HEK293 (cell line): ENCODE results near the gene PTK7.
A peak's percentile ranks its signal among the peaks of the same experiment; 100 is the strongest.

ENCODE experiments used
- CTCF ChIA-PET: fragments of 350-600 bp; formaldehyde crosslinking; extraction: SDS; loops from one replicate; lab custom pipeline; 2021; ENCODE audit warnings: antibody characterized with exemption; lab: Yijun Ruan, JAX
- POLR2A ChIA-PET: fragments of 300-600 bp; formaldehyde crosslinking; extraction: SDS; loops from one replicate; lab custom pipeline; 2020; ENCODE audit warnings: antibody characterized with exemption, inconsistent platforms; lab: Yijun Ruan, JAX
- H3K27ac ChIP-seq: fragments of 200-500 bp; sonication (Bioruptor generic); 2 replicates; pipeline ENCODE4 v1.5.1; 2014; ENCODE audit warnings: low read depth, low read length, control low read depth, inconsistent platforms; ENCODE audit errors: extremely low read depth
- H3K36me3 ChIP-seq, 2 experiments: fragments of 200-500 bp in 1 of 2; sonication (Bioruptor generic) in 1 of 2; 1 replicate in 1 of 2; 2 replicates in 1 of 2; pipeline ENCODE4 v1.5.1; 2014 to 2017; ENCODE audit warnings: inconsistent platforms in 2 of 2, low read length in 2 of 2; ENCODE audit not compliant: control insufficient read depth in 2 of 2, insufficient read depth in 1 of 2
- H3K4me1 ChIP-seq: fragments of 200-500 bp; sonication (Bioruptor generic); 2 replicates; pipeline ENCODE4 v1.5.1; 2014; ENCODE audit warnings: mild to moderate bottlenecking, low read length, inconsistent platforms; ENCODE audit not compliant: control insufficient read depth, insufficient read depth
- H3K4me3 ChIP-seq: 2 replicates; pipeline ENCODE4 v1.5.1; 2011; ENCODE audit warnings: low read depth, mild to moderate bottlenecking, control low read depth, low read length, moderate library complexity
- H3K9me3 ChIP-seq: fragments of 200-500 bp; sonication (Bioruptor generic); 2 replicates; pipeline ENCODE4 v1.5.1; 2014; ENCODE audit warnings: low read depth, low read length, inconsistent platforms; ENCODE audit not compliant: control insufficient read depth, insufficient read depth
- MZF1 ChIP-seq: fragments of 450-650 bp; formaldehyde crosslinking; IDR thresholded peaks from 2 replicates; pipeline ENCODE4 v1.5.1; 2017; ENCODE audit warnings: missing biosample characterization, missing genetic modification characterization, borderline replicate concordance
- OVOL3 ChIP-seq: fragments of 450-650 bp; formaldehyde crosslinking; IDR thresholded peaks from 2 replicates; pipeline ENCODE4 v1.5.1; 2016; ENCODE audit warnings: missing biosample characterization, missing genetic modification characterization
- PRDM1 ChIP-seq: fragments of 450-650 bp; formaldehyde crosslinking; IDR thresholded peaks from 2 replicates; pipeline ENCODE4; 2016; ENCODE audit warnings: missing biosample characterization, missing genetic modification characterization
- ZBTB1 ChIP-seq: fragments of 450-650 bp; formaldehyde crosslinking; IDR thresholded peaks from 2 replicates; pipeline ENCODE4 v1.5.1; 2016; ENCODE audit warnings: missing biosample characterization, missing genetic modification characterization
- ZBTB17 ChIP-seq: fragments of 450-650 bp; formaldehyde crosslinking; IDR thresholded peaks from 2 replicates; pipeline ENCODE4 v1.5.1; 2016; ENCODE audit warnings: missing biosample characterization, missing genetic modification characterization
- ZFP41 ChIP-seq: fragments of 450-650 bp; formaldehyde crosslinking; IDR thresholded peaks from 2 replicates; pipeline ENCODE4 v1.5.1; 2016; ENCODE audit warnings: missing biosample characterization, missing genetic modification characterization, borderline replicate concordance
- ZIC2 ChIP-seq: fragments of 450-650 bp; formaldehyde crosslinking; IDR thresholded peaks from 2 replicates; pipeline ENCODE4 v1.5.1; 2016; ENCODE audit warnings: missing biosample characterization, missing genetic modification characterization
- ZNF2 ChIP-seq: fragments of 450-650 bp; formaldehyde crosslinking; IDR thresholded peaks from 2 replicates; pipeline ENCODE4 v1.5.1; 2016; ENCODE audit warnings: missing biosample characterization, missing genetic modification characterization
- ZNF24 ChIP-seq: fragments of 450-650 bp; formaldehyde crosslinking; IDR thresholded peaks from 2 replicates; pipeline ENCODE4 v1.5.1; 2016; ENCODE audit warnings: missing biosample characterization, missing genetic modification characterization
- ZNF274 ChIP-seq, 2 experiments: fragments of 200-500 bp in 1 of 2; fragments of 450-650 bp in 1 of 2; sonication (Bioruptor generic) in 1 of 2; formaldehyde crosslinking in 1 of 2; IDR thresholded peaks; 2 replicates each; pipeline versions ENCODE4 v1.5.1 to v1.6.1; 2014 to 2016; ENCODE audit warnings: borderline replicate concordance in 1 of 2, inconsistent platforms in 1 of 2, low read length in 1 of 2, missing biosample characterization in 1 of 2, missing genetic modification characterization in 1 of 2
- ZNF560 ChIP-seq: fragments of 450-650 bp; formaldehyde crosslinking; IDR thresholded peaks from 2 replicates; pipeline ENCODE4 v1.5.1; 2017; ENCODE audit warnings: missing biosample characterization, missing genetic modification characterization, borderline replicate concordance
- ZNF596 ChIP-seq: fragments of 450-650 bp; IDR thresholded peaks from 2 replicates; pipeline ENCODE4 v1.5.0; 2018; ENCODE audit warnings: missing biosample characterization, mild to moderate bottlenecking, missing genetic modification characterization, moderate library complexity
- ZNF654 ChIP-seq: fragments of 450-650 bp; formaldehyde crosslinking; IDR thresholded peaks from 2 replicates; pipeline ENCODE4 v1.5.1; 2016; ENCODE audit warnings: low read depth, missing biosample characterization, missing genetic modification characterization
- TF ChIP-seq, protein P1 (sequence below): sonication (generic); formaldehyde crosslinking; IDR thresholded peaks from 2 replicates; pipeline ENCODE4 v1.8.1; 2022; ENCODE audit warnings: mild to moderate bottlenecking, moderate library complexity, missing genetic modification reagents
- TF ChIP-seq, protein P2 (sequence below): fragments of 450-650 bp; formaldehyde crosslinking; IDR thresholded peaks from 2 replicates; pipeline ENCODE4 v1.5.1; 2016; ENCODE audit warnings: missing biosample characterization, missing genetic modification characterization
- TF ChIP-seq, protein P3 (sequence below): fragments of 450-650 bp; formaldehyde crosslinking; IDR thresholded peaks from 2 replicates; pipeline ENCODE4 v1.5.1; 2016; ENCODE audit warnings: missing biosample characterization, missing genetic modification characterization
- TF ChIP-seq, protein P4 (sequence below): fragments of 450-650 bp; formaldehyde crosslinking; IDR thresholded peaks from 2 replicates; pipeline ENCODE4 v1.5.1; 2016; ENCODE audit warnings: missing biosample characterization, missing genetic modification characterization
- TF ChIP-seq, protein P5 (sequence below): fragments of 450-650 bp; formaldehyde crosslinking; IDR thresholded peaks from 2 replicates; pipeline ENCODE4 v1.5.1; 2017; ENCODE audit warnings: missing biosample characterization, mild to moderate bottlenecking, missing genetic modification characterization, moderate library complexity
- TF ChIP-seq, protein P6 (sequence below): fragments of 450-650 bp; IDR thresholded peaks from 2 replicates; pipeline ENCODE4 v1.5.1; 2018; ENCODE audit warnings: missing biosample characterization, missing genetic modification characterization
- TF ChIP-seq, protein P7 (sequence below): fragments of 450-650 bp; formaldehyde crosslinking; IDR thresholded peaks from 2 replicates; pipeline ENCODE4 v1.5.1; 2016; ENCODE audit warnings: missing biosample characterization, missing genetic modification characterization, low read depth

PTK7 gene

DNA sequence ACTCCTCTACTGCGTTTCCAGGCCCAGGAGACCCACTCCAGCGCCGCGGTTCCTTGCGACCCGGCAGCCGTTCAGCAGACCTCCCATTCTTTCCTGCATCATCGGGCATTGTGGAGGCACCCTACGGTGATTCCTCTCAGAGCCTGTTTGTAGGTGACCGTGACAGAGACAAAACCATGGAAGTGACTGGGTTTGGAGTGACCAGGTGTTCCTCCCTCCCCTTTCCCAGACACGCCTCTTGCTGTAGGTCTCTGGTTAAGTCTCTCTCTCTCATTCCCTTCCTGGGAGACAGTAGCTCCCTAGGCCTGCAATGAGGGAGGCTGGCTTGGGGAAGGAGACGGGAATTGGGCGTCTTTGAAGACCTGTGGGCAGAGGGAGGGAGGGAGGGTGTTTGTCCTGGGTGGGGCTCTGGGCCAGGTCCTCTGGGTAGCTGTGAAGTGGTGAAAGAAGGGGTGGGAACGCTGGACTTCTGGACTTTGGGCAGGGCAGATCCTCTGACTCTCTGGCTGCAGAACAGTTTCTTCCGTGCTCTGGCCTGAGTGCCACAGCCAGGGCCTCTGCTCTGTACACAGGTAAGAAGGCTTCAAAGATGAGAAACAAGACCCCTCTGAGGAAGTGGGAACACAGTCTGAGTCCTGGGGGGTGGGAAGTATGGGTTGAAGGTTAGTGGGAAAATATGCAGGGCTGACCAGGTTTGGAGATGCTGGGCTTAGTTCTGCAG, 15.9 kb upstream of the PTK7 start (continued):
- TF ChIP-seq, protein P1, sequence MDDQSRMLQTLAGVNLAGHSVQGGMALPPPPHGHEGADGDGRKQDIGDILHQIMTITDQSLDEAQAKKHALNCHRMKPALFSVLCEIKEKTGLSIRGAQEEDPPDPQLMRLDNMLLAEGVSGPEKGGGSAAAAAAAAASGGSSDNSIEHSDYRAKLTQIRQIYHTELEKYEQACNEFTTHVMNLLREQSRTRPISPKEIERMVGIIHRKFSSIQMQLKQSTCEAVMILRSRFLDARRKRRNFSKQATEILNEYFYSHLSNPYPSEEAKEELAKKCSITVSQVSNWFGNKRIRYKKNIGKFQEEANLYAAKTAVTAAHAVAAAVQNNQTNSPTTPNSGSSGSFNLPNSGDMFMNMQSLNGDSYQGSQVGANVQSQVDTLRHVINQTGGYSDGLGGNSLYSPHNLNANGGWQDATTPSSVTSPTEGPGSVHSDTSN (CRISPR knock-in tag) = 0 out of 2 replicates have a peak, but pooled peaks have one; percentile 54
- TF ChIP-seq, protein P2, sequence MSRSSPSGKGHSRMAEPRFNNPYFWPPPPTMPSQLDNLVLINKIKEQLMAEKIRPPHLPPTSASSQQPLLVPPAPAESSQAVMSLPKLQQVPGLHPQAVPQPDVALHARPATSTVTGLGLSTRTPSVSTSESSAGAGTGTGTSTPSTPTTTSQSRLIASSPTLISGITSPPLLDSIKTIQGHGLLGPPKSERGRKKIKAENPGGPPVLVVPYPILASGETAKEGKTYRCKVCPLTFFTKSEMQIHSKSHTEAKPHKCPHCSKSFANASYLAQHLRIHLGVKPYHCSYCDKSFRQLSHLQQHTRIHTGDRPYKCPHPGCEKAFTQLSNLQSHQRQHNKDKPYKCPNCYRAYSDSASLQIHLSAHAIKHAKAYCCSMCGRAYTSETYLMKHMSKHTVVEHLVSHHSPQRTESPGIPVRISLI (tag by site-specific recombination) = no peak
- TF ChIP-seq ZNF596 (tag by site-specific recombination) = no peak

DNA sequence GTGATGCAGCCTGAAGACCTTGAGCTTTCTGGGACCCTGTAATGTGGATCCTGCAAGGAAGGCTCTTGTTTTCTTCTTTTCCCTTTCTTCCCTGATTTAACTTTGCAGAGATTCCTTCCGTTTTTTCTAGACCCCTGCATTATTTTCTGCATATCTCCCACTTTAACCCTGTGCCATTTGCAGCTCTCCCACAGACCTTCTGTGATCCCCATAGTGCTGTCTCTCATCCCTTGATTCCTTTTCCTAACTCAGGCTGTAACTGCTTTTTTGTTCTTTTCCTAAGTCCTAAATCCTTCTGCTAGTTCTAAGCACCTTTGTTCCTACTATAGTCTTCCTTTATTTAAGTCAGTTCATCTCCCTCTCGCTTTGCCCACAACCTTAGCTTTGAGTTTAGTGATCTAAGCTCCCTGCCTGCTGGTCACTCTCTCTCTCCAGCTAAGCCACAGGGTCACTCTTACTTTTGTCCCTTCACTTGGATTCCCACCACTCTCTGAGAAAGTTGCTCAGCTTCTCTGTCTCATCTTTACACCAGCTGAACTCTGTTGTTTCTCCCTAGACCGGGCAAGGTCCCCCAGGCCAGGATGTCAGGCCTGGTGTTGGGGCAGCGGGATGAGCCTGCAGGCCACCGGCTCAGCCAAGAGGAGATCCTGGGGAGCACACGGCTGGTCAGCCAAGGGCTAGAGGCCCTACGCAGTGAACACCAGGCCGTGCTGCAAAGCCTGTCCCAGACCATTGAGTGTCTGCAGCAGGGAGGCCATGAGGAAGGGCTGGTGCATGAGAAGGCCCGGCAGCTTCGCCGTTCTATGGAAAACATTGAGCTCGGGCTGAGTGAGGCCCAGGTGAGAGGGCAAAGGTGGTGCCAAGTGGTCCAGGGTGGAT, 15.1 kb upstream of the PTK7 start:
- TF ChIP-seq ZBTB17 (no peak), ZBTB1 (no peak), ZNF274 (IDR thresholded peaks at IDR 0.05; ENCODE audit: low read length) (no peak), ZNF274 (tag by site-specific recombination; IDR thresholded peaks at IDR 0.05; ENCODE audit: borderline replicate concordance) (no peak), PRDM1 (tag by site-specific recombination) (peak; percentile 90), ZNF560 (tag by site-specific recombination) (no peak)
- peak overlapping the region; percentile 96; the same call in 1 of the 2 replicates for H3K4me3 ChIP-seq
- H3K36me3 ChIP-seq = peaks cover 20 to 56% of the 10 kb centered on the region in 2 experiments; a peak in 2 of 3 replicates
- no peaks in the 10 kb centered on the region for H3K9me3 ChIP-seq
- ChIA-PET POLR2A (interaction anchor here (0.6 to 2.4 kb wide), 5 partner anchors 10 to 489 kb away, joined by 4 to 20 read pairs (median 5); partner anchors contain the start of gene CNPY3), CTCF (interaction anchor here (0.5 to 4.6 kb wide), 5 partner anchors 9 to 160 kb away, joined by 3 to 26 read pairs (median 6); no protein-coding TSS in a partner anchor)
- H3K27ac ChIP-seq = peak overlapping the region; percentile 11; the same call in 1 of the 2 replicates
- H3K4me1 ChIP-seq = peaks cover 9% of the 10 kb centered on the region

DNA sequence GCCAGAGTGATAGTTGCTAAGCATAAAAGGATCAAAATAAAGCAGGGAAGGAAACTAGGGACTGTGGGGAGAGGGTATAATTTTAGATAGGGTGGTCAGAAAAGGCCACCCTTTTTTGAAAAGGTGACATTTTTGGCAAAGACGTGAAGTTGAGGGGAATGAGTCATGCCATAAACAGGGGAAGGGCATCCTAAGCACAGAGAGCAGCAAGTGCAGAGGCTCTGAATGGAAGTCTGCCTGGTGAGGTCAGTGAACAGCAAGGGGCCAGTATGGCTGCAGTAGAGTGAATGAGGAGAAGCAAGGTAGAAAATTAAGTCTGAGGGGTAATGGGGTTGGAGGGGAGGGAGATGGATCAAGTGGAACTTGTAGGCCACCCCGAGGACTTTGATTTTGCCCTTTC, 14.3 kb upstream of the PTK7 start:
- H3K4me1 ChIP-seq = peaks cover 9% of the 10 kb centered on the region
- peaks cover 16 to 59% of the 10 kb centered on the region in 2 experiments; a peak in 2 of 3 replicates for H3K36me3 ChIP-seq
- no peaks in the 10 kb centered on the region for H3K9me3 ChIP-seq
- H3K4me3 ChIP-seq = no peak overlapping the region
- CTCF ChIA-PET = interaction anchor here (0.6 to 4.6 kb wide), 3 partner anchors 81 to 108 kb away, joined by 3 to 26 read pairs (median 6); no protein-coding TSS in a partner anchor
- H3K27ac ChIP-seq = no peak overlapping the region
- POLR2A ChIA-PET = no interaction called here
- TF ChIP-seq, protein P3, sequence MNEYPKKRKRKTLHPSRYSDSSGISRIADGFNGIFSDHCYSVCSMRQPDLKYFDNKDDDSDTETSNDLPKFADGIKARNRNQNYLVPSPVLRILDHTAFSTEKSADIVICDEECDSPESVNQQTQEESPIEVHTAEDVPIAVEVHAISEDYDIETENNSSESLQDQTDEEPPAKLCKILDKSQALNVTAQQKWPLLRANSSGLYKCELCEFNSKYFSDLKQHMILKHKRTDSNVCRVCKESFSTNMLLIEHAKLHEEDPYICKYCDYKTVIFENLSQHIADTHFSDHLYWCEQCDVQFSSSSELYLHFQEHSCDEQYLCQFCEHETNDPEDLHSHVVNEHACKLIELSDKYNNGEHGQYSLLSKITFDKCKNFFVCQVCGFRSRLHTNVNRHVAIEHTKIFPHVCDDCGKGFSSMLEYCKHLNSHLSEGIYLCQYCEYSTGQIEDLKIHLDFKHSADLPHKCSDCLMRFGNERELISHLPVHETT (tag by site-specific recombination) = no peak
- TF ChIP-seq ZNF2 (tag by site-specific recombination) = no peak
- no peak for TF ChIP-seq ZIC2 (tag by site-specific recombination)
- no peak for TF ChIP-seq ZNF24 (tag by site-specific recombination)
- no peak for TF ChIP-seq MZF1 (tag by site-specific recombination)
- TF ChIP-seq ZNF654 = no peak
- no peak for TF ChIP-seq OVOL3 (tag by site-specific recombination)
- TF ChIP-seq, protein P4, sequence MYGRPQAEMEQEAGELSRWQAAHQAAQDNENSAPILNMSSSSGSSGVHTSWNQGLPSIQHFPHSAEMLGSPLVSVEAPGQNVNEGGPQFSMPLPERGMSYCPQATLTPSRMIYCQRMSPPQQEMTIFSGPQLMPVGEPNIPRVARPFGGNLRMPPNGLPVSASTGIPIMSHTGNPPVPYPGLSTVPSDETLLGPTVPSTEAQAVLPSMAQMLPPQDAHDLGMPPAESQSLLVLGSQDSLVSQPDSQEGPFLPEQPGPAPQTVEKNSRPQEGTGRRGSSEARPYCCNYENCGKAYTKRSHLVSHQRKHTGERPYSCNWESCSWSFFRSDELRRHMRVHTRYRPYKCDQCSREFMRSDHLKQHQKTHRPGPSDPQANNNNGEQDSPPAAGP (tag by site-specific recombination) = no peak
- no peak for TF ChIP-seq ZFP41 (tag by site-specific recombination)
- TF ChIP-seq, protein P5, sequence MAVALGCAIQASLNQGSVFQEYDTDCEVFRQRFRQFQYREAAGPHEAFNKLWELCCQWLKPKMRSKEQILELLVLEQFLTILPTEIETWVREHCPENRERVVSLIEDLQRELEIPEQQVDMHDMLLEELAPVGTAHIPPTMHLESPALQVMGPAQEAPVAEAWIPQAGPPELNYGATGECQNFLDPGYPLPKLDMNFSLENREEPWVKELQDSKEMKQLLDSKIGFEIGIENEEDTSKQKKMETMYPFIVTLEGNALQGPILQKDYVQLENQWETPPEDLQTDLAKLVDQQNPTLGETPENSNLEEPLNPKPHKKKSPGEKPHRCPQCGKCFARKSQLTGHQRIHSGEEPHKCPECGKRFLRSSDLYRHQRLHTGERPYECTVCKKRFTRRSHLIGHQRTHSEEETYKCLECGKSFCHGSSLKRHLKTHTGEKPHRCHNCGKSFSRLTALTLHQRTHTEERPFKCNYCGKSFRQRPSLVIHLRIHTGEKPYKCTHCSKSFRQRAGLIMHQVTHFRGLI (tag by site-specific recombination) = no peak
- TF ChIP-seq, protein P6, sequence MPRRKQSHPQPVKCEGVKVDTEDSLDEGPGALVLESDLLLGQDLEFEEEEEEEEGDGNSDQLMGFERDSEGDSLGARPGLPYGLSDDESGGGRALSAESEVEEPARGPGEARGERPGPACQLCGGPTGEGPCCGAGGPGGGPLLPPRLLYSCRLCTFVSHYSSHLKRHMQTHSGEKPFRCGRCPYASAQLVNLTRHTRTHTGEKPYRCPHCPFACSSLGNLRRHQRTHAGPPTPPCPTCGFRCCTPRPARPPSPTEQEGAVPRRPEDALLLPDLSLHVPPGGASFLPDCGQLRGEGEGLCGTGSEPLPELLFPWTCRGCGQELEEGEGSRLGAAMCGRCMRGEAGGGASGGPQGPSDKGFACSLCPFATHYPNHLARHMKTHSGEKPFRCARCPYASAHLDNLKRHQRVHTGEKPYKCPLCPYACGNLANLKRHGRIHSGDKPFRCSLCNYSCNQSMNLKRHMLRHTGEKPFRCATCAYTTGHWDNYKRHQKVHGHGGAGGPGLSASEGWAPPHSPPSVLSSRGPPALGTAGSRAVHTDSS = no peak
- TF ChIP-seq, protein P7, sequence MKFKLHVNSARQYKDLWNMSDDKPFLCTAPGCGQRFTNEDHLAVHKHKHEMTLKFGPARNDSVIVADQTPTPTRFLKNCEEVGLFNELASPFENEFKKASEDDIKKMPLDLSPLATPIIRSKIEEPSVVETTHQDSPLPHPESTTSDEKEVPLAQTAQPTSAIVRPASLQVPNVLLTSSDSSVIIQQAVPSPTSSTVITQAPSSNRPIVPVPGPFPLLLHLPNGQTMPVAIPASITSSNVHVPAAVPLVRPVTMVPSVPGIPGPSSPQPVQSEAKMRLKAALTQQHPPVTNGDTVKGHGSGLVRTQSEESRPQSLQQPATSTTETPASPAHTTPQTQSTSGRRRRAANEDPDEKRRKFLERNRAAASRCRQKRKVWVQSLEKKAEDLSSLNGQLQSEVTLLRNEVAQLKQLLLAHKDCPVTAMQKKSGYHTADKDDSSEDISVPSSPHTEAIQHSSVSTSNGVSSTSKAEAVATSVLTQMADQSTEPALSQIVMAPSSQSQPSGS (tag by site-specific recombination) = no peak
